NCI-H446 treated with DMSO at 0.1 percent for 48 hours (cell line): ENCODE data around the gene SLC17A7.
"Not testable (repeated sequence)": the region's sequence is repeated elsewhere in the genome, so short reads cannot be mapped to it uniquely, and the experiment has no call there.

Experiments used
- DNase-seq: peaks from one replicate; lab custom pipeline; 2025; lab: John Stamatoyannopoulos, UW

The SLC17A7 gene

DNA sequence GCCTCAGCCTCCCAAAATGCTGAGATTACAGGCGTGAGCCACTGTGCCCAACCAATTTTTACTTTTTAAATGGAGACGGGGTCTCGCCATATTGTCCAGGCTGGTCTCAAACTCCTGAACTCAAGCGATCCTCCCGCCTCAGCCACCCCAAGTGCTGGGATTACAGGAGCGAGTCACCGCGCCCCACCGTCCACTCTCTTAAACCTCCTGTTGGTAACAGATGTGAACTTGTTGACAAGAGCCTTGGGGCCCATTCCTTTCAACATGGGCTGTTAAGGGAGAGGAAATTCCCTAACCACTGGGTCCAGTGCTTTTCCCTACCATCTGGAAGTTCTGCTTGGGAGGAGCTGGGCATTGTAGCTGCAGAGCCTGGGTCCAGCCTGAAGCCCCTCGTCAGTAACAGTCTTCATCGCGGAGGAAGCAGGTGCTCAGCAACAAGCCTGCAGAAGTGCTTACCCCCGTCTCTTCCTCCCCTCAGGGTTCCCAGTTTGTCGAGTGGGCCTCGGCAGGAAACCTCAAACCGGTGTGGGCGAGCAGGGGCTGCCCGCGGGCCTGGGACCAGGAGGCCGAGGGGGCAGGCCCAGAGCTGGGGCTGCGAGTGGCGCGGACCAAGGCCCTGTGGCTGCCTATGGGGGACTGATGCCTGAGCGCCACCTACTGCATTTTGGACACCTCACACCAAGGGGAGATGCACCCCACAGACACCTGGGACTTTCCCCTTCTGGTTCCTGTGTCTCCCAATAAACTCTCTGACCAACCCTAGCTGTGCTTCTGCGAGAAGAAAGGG lies 28.7 kb upstream of the SLC17A7 start:
- DNase-seq = no peak

GRCh38 chr19:49468746-49469447 lies 27.6 kb upstream of the SLC17A7 start:
- DNase-seq = no peak

GRCh38 chr19:49468199-49468598 lies 26.9 kb upstream of the SLC17A7 start:
- DNase-seq = no peak

GRCh38 chr19:49465371-49465770 lies 24.0 kb upstream of the SLC17A7 start:
- no peak for DNase-seq

- no peak for DNase-seq
These were observed 22.8 kb upstream of the SLC17A7 start for GRCh38 chr19:49463960-49464740.

DNA sequence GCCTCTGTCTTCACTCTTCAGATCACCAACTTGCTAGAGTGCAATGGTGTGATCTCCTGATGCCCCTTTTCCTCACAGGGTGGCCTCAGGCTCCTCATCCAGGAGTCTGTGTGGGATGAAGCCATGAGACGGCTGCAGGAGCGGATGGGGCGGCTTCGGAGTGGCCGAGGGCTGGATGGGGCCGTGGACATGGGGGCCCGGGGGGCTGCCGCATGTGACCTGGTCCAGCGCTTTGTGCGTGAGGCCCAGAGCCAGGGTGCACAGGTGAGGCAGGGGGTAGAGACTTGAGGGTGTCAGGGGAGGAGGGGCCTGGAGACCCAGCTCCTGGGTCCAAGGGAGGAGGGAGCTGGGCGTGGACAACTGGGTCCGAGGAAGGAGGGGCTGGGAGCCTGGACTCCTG lies 21.2 kb upstream of the SLC17A7 start:
- no peak for DNase-seq

- no peak for DNase-seq
These were observed 20.3 kb upstream of the SLC17A7 start for GRCh38 chr19:49461656-49462055.

- not testable (repeated sequence) for DNase-seq
These were observed 19.8 kb upstream of the SLC17A7 start for GRCh38 chr19:49461130-49461529.

DNA sequence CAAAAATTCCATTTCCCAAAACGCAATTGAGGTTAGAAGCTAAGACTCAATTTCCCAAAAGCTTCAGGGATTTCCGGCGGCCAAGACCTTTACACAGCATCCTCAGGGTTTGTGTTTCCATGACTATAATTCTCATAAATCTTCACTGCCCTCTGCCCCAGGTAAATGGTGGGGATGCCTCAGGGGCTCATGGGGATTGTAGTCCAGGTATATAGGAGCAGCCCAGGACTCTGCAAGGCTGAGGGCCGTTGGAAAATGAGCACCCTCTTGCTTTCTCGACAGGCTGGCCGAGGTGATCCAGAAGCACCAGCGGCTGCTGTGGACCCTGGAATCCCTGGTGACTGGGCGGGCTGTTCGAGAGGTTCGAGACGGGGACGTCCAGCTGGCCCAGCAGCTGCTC lies 18.1 kb upstream of the SLC17A7 start:
- no peak for DNase-seq

DNA sequence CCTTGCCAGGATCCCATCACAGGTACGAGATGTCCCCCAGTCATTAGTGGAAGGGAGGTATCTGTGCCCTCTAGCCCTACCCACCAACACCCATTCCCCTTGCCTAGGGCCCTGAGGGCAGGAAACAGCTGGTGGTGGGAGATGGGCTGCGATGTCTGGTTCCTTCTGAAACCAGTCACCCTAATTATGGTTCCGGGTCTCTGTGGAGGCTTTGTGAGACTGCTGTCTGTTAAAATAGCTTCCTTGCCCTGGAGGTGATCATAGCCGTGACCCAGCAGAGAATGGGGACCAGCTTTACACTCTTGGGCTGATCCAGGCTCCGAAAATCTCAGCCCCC lies 17.2 kb upstream of the SLC17A7 start:
- DNase-seq = no peak

DNA sequence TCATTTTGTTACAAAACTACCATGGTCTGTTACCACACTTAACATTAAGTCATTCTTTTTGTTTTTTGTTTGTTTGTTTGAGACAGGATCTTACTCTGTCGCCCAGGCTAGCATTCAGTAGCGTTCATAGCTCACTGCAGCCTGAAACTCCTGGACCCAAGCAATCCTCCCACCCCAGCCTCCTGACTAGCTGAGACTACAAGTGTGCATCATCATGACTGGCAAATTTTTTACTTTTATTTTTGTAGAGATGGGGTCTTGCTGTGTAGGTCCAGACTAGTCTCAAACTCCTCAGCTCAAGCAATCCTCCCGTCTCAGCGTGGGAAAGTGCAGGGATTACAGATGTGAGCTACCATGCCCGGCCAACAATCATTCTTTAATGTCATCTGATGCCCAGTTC lies 15.0 kb upstream of the SLC17A7 start:
- no peak for DNase-seq

DNA sequence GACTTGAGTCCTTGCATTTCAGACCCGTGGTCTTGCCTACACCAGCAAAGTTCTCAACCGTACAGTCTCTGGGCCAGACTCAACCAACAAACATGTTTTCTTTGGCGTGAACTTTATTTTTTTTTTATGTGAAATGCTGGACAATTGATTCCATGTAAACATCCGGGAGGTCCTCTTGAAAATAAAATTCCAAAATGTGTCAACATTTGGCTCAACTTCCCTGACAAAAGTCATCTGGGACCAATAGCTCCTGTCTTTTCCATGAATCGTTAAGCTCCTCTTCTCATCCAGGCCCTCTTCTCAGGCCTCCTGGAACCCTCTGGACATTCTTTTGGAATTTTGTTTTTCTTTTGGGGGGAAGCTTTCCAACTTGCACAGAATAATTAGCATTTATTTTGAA lies 14.4 kb upstream of the SLC17A7 start:
- DNase-seq = no peak

- no peak for DNase-seq
These were observed 12.5 kb upstream of the SLC17A7 start for GRCh38 chr19:49453757-49454240.

GRCh38 chr19:49453013-49453756 lies 11.9 kb upstream of the SLC17A7 start, which contains the start of gene ALDH16A1:
TSS of gene ALDH16A1 (plus strand) at chr19:49453225. CDS start at chr19:49453332, 107 bp downstream.
- DNase-seq = peak; percentile 97

DNA sequence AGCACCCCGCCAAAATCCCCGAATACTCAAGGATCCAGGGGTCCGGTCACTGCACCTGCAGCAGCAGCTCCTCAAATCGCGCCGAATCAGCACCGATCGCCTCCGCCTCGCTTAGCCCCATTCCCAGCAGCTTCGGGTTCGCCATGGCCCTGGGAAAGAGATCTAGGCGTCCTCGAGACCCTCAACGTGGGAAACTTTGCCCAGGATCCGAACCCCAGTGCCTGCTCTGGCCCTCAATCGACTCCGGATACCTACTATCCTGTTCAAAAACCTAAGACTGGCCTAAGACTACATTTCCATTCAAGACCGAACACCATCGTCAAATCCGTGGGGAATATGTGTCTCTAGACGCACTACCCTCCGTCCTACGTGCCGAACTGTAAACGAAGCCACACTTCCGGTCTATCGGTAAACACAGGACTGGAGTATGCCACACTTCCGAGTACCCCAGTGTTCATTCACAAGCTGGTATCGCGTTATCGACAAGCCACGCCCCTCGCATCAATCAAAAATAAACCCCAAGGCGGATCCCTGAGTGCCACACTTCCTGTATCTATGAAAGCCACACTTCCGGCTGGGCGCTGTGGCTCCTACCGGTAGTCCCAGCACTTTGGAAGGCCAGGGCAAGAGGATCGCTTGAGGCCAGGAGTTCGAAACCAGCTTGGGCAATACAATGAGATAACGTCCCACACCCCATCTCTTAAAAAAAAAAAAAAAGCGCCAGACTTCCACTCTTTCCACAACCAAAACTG lies 10.3 kb upstream of the SLC17A7 start, which contains the start of gene PIH1D1:
PIH1D1 (minus strand) TSS at position 385 of the 752 bp plus-strand sequence; CDS start at position 145, 240 bp downstream.
- peak; percentile 99 for DNase-seq

GRCh38 chr19:49450405-49450804 lies 9.1 kb upstream of the SLC17A7 start:
- no peak for DNase-seq

- DNase-seq = no peak
These were observed 7.1 kb upstream of the SLC17A7 start for GRCh38 chr19:49448432-49448786.

- DNase-seq = no peak
These were observed 6.4 kb upstream of the SLC17A7 start for GRCh38 chr19:49447485-49448431.

- DNase-seq = no peak
These were observed 4.7 kb upstream of the SLC17A7 start for GRCh38 chr19:49445997-49446396.
